ENCODE results near the gene EN2. TPM values are rescaled to one million over a fixed set of nuclear protein-coding genes. Genes with fewer than 3 reads are reported as not detected.

EN2 gene
- total RNA-seq, 2 donors from 2014 or later, result 0.27 TPM; not detected in 1

- Histone ChIP-seq H3K27me3 (replicated peaks; ENCODE audit: insufficient read depth) (peaks cover 38% of the 10 kb centered on the region), H3K4me3 (peak overlapping the region; percentile 65), H3K4me1 (ENCODE audit: control insufficient read depth in 1 of 2, low read depth in 2 of 2) (peaks cover 22 to 46% of the 10 kb centered on the region in 2 donors), H3K9me3 (no peaks in the 10 kb centered on the region), H3K36me3 (no peaks in the 10 kb centered on the region), H3K27ac (no peak overlapping the region)
- DNase-seq (ENCODE audit: low spot score), result no peak
- TF ChIP-seq CTCF (IDR thresholded peaks at IDR 0.05), result no peak
- ATAC-seq (ENCODE audit: insufficient number of reproducible peaks, low FRiP score, low read depth), result no peak
Observed at GRCh38 chr7:155457544-155458110, 302 bp upstream of the EN2 start.

- TF ChIP-seq CTCF (IDR thresholded peaks at IDR 0.05), result no peak
- H3K4me1 ChIP-seq (ENCODE audit: control insufficient read depth in 1 of 2, low read depth in 2 of 2), result peaks cover 21 to 38% of the 10 kb centered on the region in 2 donors
- H3K4me3 ChIP-seq, result peak overlapping the region; percentile 65
- no peaks in the 10 kb centered on the region for H3K9me3 ChIP-seq
- H3K27ac ChIP-seq, result peak overlapping the region in 1 of 2 donors; percentile 27
- H3K27me3 ChIP-seq (replicated peaks; ENCODE audit: insufficient read depth), result peaks cover 40% of the 10 kb centered on the region
- no peaks in the 10 kb centered on the region for H3K36me3 ChIP-seq
- no peak for ATAC-seq (ENCODE audit: insufficient number of reproducible peaks, low FRiP score, low read depth)
- no peak for DNase-seq (ENCODE audit: low spot score)
Observed at GRCh38 chr7:155458878-155459699, 1.2 kb downstream of the EN2 start.

GRCh38 chr7:155459700-155460461 is 2.0 kb downstream of the EN2 start:
- ATAC-seq (ENCODE audit: insufficient number of reproducible peaks, low FRiP score, low read depth), result no peak
- DNase-seq (ENCODE audit: low spot score), result no peak

GRCh38 chr7:155460926-155461613 is 3.1 kb downstream of the EN2 start:
- no peaks in the 10 kb centered on the region for H3K9me3 ChIP-seq
- peaks cover 17 to 32% of the 10 kb centered on the region in 2 donors for H3K4me1 ChIP-seq (ENCODE audit: control insufficient read depth in 1 of 2, low read depth in 2 of 2)
- no peak overlapping the region for H3K4me3 ChIP-seq
- no peak for DNase-seq (ENCODE audit: low spot score)
- no peak for TF ChIP-seq CTCF (IDR thresholded peaks at IDR 0.05)
- no peak for ATAC-seq (ENCODE audit: insufficient number of reproducible peaks, low FRiP score, low read depth)
- no peak overlapping the region for H3K27ac ChIP-seq
- H3K27me3 ChIP-seq (replicated peaks; ENCODE audit: insufficient read depth), result peaks cover 37% of the 10 kb centered on the region
- H3K36me3 ChIP-seq, result no peaks in the 10 kb centered on the region

More at GRCh38 chr7:155459700-155460461, 2.0 kb downstream of the EN2 start:
- Histone ChIP-seq H3K27ac (peak overlapping the region in 1 of 2 donors; percentile 27), H3K4me1 (ENCODE audit: control insufficient read depth in 1 of 2, low read depth in 2 of 2) (peaks cover 17 to 31% of the 10 kb centered on the region in 2 donors), H3K4me3 (no peak overlapping the region), H3K27me3 (replicated peaks; ENCODE audit: insufficient read depth) (peaks cover 40% of the 10 kb centered on the region), H3K9me3 (no peaks in the 10 kb centered on the region), H3K36me3 (no peaks in the 10 kb centered on the region)
- TF ChIP-seq CTCF (IDR thresholded peaks at IDR 0.05), result no peak

Data from thoracic aorta (tissue), 2 donors.